ENCODE measurements around the gene AVPI1.

DNA sequence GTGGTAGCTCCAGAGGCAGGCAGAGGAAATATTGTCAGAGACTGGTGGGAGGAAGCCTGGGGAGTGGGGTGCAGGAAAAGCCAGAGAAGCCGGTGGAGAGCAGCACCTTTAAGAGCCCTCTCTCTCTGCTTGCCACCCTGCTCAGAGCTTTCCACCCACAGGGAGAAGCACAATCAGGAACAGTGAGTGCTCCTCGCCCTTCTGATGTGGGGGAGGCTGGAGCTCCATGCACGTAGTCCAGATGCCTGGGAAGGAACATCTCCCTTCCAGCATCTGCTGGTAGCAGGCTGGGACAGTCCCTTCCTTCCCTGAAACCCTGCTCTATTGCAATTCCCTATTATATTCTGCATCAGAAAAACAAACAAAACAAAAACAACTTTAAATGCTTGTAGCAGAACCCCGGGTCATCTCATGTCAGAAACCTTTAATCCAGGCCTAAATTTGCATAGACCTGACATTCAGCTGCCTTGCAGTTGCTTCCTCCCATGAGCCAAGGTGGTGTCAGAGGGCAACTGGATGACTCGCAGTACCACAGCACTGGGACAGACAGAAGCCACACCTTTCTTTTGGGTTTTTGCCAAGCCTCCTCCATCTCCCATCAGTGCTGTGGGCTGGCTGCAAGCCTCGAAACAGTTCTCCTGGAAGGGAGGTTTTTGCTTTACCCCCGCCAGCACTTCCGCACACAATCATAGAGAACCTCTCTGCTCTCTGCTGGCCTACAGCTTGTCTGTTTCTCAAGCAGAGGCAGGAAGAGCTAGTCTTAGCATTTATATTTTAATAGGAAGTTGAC lies 13.1 kb downstream of the AVPI1 start:
- TF ChIP-seq, protein P1, sequence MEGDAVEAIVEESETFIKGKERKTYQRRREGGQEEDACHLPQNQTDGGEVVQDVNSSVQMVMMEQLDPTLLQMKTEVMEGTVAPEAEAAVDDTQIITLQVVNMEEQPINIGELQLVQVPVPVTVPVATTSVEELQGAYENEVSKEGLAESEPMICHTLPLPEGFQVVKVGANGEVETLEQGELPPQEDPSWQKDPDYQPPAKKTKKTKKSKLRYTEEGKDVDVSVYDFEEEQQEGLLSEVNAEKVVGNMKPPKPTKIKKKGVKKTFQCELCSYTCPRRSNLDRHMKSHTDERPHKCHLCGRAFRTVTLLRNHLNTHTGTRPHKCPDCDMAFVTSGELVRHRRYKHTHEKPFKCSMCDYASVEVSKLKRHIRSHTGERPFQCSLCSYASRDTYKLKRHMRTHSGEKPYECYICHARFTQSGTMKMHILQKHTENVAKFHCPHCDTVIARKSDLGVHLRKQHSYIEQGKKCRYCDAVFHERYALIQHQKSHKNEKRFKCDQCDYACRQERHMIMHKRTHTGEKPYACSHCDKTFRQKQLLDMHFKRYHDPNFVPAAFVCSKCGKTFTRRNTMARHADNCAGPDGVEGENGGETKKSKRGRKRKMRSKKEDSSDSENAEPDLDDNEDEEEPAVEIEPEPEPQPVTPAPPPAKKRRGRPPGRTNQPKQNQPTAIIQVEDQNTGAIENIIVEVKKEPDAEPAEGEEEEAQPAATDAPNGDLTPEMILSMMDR (IDR thresholded peaks at IDR 0.05): no peak
- no peak for TF ChIP-seq POLR2AphosphoS5 (IDR thresholded peaks at IDR 0.05)
- TF ChIP-seq EP300 (IDR thresholded peaks at IDR 0.05): no peak
